HCT116 (cell line): ENCODE measurements around the gene G3BP1. TPM values are rescaled to one million over a fixed set of nuclear protein-coding genes. Genes with fewer than 3 reads are reported as not detected.

Source experiments
- ATAC-seq: fragments of 200-7000 bp; cut with Tn5 transposase; 2 replicates; pipeline ENCODE4 v1.9.1; 2020; ENCODE audit warnings: mild to moderate bottlenecking, moderate library complexity
- BruUV-seq: library from RNA; stranded (reverse); fragments of 400-500 nt; replicated peaks from 2 replicates; lab custom pipeline; 2021; lab: Mats Ljungman, UMichigan
- CTCF ChIA-PET: fragments of 300-600 bp; sonication (Branson Sonifier 250); formaldehyde crosslinking; loops from one replicate; lab custom pipeline; 2021; ENCODE audit warnings: antibody characterized with exemption; lab: Charles Lee
- POLR2A ChIA-PET: fragments of 300-600, 350-600 bp; sonication (Branson Sonifier 250); formaldehyde crosslinking; loops from one replicate; lab custom pipeline; 2021; ENCODE audit warnings: antibody characterized with exemption; lab: Charles Lee
- RAD21 ChIA-PET, 2 experiments: fragments of 300-600 bp; sonication (Branson Sonifier 250); formaldehyde crosslinking; loops; one replicate each; lab custom pipeline; 2023; ENCODE audit warnings: low total read pairs in 2 of 2; ENCODE audit not compliant: uncharacterized antibody in 2 of 2, unreplicated experiment in 2 of 2, low non-redundant PET in 1 of 2; lab: Charles Lee
- DNase-seq: peaks from one replicate; pipeline ENCODE4 v3.0.0-alpha.2; 2010; ENCODE audit warnings: low read depth, low spot score
- H2AFZ ChIP-seq: fragments of 200-600 bp; shearing (Covaris generic), sonication (generic); 2 replicates; pipeline ENCODE4 v1.6.1; 2017; ENCODE audit warnings: low read depth, mixed run types, mixed read lengths, antibody characterized with exemption, low read length; ENCODE audit not compliant: poor library complexity, severe bottlenecking
- H3K27ac ChIP-seq: 2 replicates; pipeline ENCODE4 v1.5.1; 2012; ENCODE audit warnings: low read depth, low read length
- H3K27me3 ChIP-seq: fragments of 200-600 bp; sonication (generic); 2 replicates; pipeline ENCODE4 v1.6.1; 2016; ENCODE audit warnings: mixed run types, low read length, mixed read lengths; ENCODE audit not compliant: insufficient read depth
- H3K36me3 ChIP-seq, 2 experiments: fragments of 200-500 bp in 1 of 2; fragments of 200-600 bp in 1 of 2; sonication (Bioruptor generic) in 1 of 2; sonication (generic) in 1 of 2; 2 replicates each; pipeline versions ENCODE4 v1.5.1 to v1.6.1; 2014 to 2016; ENCODE audit warnings: low read length in 2 of 2, inconsistent platforms in 1 of 2, mixed read lengths in 1 of 2, mixed run types in 1 of 2; ENCODE audit not compliant: insufficient read depth in 2 of 2, control insufficient read depth in 1 of 2
- H3K4me1 ChIP-seq, 2 experiments: fragments of 200-600 bp in 1 of 2; sonication (generic) in 1 of 2; 2 replicates each; pipeline versions ENCODE4 v1.5.1 to v1.6.1; 2012 to 2017; ENCODE audit warnings: low read length in 2 of 2, inconsistent platforms in 1 of 2, mild to moderate bottlenecking in 1 of 2, mixed read lengths in 1 of 2, mixed run types in 1 of 2, moderate library complexity in 1 of 2; ENCODE audit not compliant: insufficient read depth in 2 of 2, control insufficient read depth in 1 of 2
- H3K4me2 ChIP-seq: fragments of 200-600 bp; sonication (generic); 2 replicates; pipeline ENCODE4 v1.6.1; 2017; ENCODE audit warnings: mixed run types, low read length, mixed read lengths
- H3K4me3 ChIP-seq, 2 experiments: fragments of 200-600 bp in 1 of 2; sonication (generic) in 1 of 2; replicated peaks in 1 of 2; 2 replicates each; pipeline ENCODE4 v1.5.1; 2011 to 2016; ENCODE audit warnings: low read length in 2 of 2, control low read depth in 1 of 2, low read depth in 1 of 2, mild to moderate bottlenecking in 1 of 2, mixed read lengths in 1 of 2, mixed run types in 1 of 2
- H3K79me2 ChIP-seq: fragments of 200-600 bp; sonication (generic); 2 replicates; pipeline ENCODE4 v1.6.1; 2017; ENCODE audit warnings: mild to moderate bottlenecking, mixed run types, low read length, moderate library complexity, mixed read lengths; ENCODE audit not compliant: insufficient read depth
- H3K9ac ChIP-seq: fragments of 200-600 bp; sonication (generic); 2 replicates; pipeline ENCODE4 v1.6.1; 2016; ENCODE audit warnings: low read length, mixed read lengths
- H3K9me2 ChIP-seq: fragments of 200-600 bp; sonication (generic), shearing (Covaris generic); 2 replicates; pipeline ENCODE4 v1.6.1; 2017; ENCODE audit warnings: mixed run types, mild to moderate bottlenecking, moderate library complexity; ENCODE audit not compliant: insufficient read depth
- H3K9me3 ChIP-seq, 2 experiments: fragments of 200-500 bp in 1 of 2; fragments of 200-600 bp in 1 of 2; sonication (Bioruptor generic) in 1 of 2; sonication (generic) in 1 of 2; 2 replicates each; pipeline ENCODE4 v1.6.1; 2014 to 2017; ENCODE audit warnings: low read length in 2 of 2, mixed read lengths in 2 of 2, inconsistent platforms in 1 of 2, low read depth in 1 of 2, mild to moderate bottlenecking in 1 of 2, mixed run types in 1 of 2, moderate library complexity in 1 of 2; ENCODE audit not compliant: control insufficient read depth in 1 of 2, insufficient read depth in 1 of 2
- H4K20me1 ChIP-seq: fragments of 200-600 bp; sonication (generic), shearing (Covaris generic); 2 replicates; pipeline ENCODE4 v1.6.1; 2017; ENCODE audit warnings: mixed run types, mild to moderate bottlenecking, moderate library complexity; ENCODE audit not compliant: insufficient read depth
- CBX3 ChIP-seq: IDR thresholded peaks from 2 replicates; pipeline ENCODE4 v1.6.1; 2012; ENCODE audit warnings: low read depth
- CEBPB ChIP-seq: IDR thresholded peaks from 2 replicates; pipeline ENCODE4 v1.6.1; 2012; ENCODE audit warnings: low read depth
- EGR1 ChIP-seq: IDR thresholded peaks from 2 replicates; pipeline ENCODE4 v1.6.1; 2012; ENCODE audit warnings: low read depth
- EZH2 ChIP-seq: fragments of 200-600 bp; sonication (generic); IDR thresholded peaks from 2 replicates; pipeline ENCODE4 v1.6.1; 2017; ENCODE audit warnings: antibody characterized with exemption, mixed run types
- EZH2phosphoT487 ChIP-seq: fragments of 200-600 bp; IDR thresholded peaks from 2 replicates; pipeline ENCODE4 v1.6.1; 2018; ENCODE audit warnings: antibody characterized with exemption, borderline replicate concordance
- JUND ChIP-seq: IDR thresholded peaks from 2 replicates; pipeline ENCODE4 v1.6.1; 2012
- MAX ChIP-seq: IDR thresholded peaks from 2 replicates; pipeline ENCODE4 v1.6.1; 2012
- POLR2A ChIP-seq: IDR thresholded peaks from 2 replicates; pipeline ENCODE4 v1.7.0; 2011; ENCODE audit warnings: borderline replicate concordance; ENCODE audit not compliant: insufficient read depth, insufficient read length; ENCODE audit errors: extremely low read depth
- POLR2AphosphoS5 ChIP-seq: IDR thresholded peaks from 2 replicates; pipeline ENCODE4 v1.6.1; 2011; ENCODE audit warnings: mild to moderate bottlenecking, low read depth, low read length, moderate library complexity
- RAD21 ChIP-seq: IDR thresholded peaks from 2 replicates; pipeline ENCODE4 v1.6.1; 2012; ENCODE audit warnings: low read depth, mild to moderate bottlenecking
- SIN3A ChIP-seq: IDR thresholded peaks from 2 replicates; pipeline ENCODE4 v1.6.1; 2012; ENCODE audit warnings: low read depth
- SP1 ChIP-seq: IDR thresholded peaks from 2 replicates; pipeline ENCODE4 v1.6.1; 2012; ENCODE audit warnings: low read depth
- SRF ChIP-seq: IDR thresholded peaks from 2 replicates; pipeline ENCODE4 v1.6.1; 2012; ENCODE audit warnings: low read depth
- TCF7L2 ChIP-seq: IDR thresholded peaks from 2 replicates; pipeline ENCODE4 v1.7.0; 2011; ENCODE audit warnings: borderline replicate concordance, inconsistent platforms; ENCODE audit not compliant: insufficient read depth, insufficient read length; ENCODE audit errors: extremely low read depth
- YY1 ChIP-seq: IDR thresholded peaks from 2 replicates; pipeline ENCODE4 v1.6.1; 2011; ENCODE audit warnings: low read length, low read depth, moderate library complexity, mild to moderate bottlenecking; ENCODE audit not compliant: insufficient replicate concordance; ENCODE audit errors: extremely low read depth
- ZFX ChIP-seq: fragments of 450-650 bp; IDR thresholded peaks from 2 replicates; pipeline ENCODE4 v1.6.1; 2017
- ZNF274 ChIP-seq: fragments of 200-500 bp; sonication (Bioruptor generic); IDR thresholded peaks from 2 replicates; pipeline ENCODE4 v1.6.1; 2014; ENCODE audit warnings: mild to moderate bottlenecking, low read depth, low read length, inconsistent platforms
- intact Hi-C: fragments of 100-400 bp; cut with micrococcal nuclease; formaldehyde crosslinking; loops from 2 replicates; pipeline ENCODE4 v1.10.0; 2022
- total RNA-seq: library from RNA; stranded (reverse); gene quantifications from one replicate; pipeline ENCODE4 v1.2.1, GENCODE V29; 2021; ENCODE audit not compliant: unreplicated experiment
- TF ChIP-seq, protein P1 (sequence below): IDR thresholded peaks from 2 replicates; pipeline ENCODE4 v1.6.1; 2012; ENCODE audit warnings: low read depth
- TF ChIP-seq, protein P2 (sequence below), 3 experiments: fragments of 200-600 bp in 1 of 3; sonication (generic) in 1 of 3; IDR thresholded peaks in 2 of 3; conservative IDR thresholded peaks in 1 of 3; 2 replicates each; pipeline ENCODE4 v1.5.1; 2012 to 2017; ENCODE audit warnings: low read depth in 2 of 3, low read length in 2 of 3, antibody characterized with exemption in 1 of 3, borderline replicate concordance in 1 of 3, control low read depth in 1 of 3, mild to moderate bottlenecking in 1 of 3, mixed read lengths in 1 of 3, mixed run types in 1 of 3, moderate library complexity in 1 of 3; ENCODE audit not compliant: insufficient read depth in 1 of 3

G3BP1 gene
- total RNA-seq, 1 experiment from 2014 or later = 296 TPM

DNA sequence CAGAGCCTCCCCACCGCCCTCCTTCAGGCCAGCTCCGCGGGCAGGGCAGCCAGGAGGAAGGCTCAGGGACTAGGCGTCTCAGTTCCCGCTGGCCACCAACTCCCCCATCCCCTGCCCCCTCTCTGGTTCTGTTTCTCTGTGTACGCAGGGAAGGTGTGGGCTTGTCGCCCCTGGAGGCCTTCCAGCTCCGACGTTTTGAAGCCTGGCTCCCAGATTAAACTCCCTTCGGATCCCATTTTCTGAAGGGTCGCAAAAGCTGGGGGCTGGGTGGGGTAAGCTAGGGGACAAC lies 13.7 kb upstream of the G3BP1 start (continued):
- no peak for TF ChIP-seq POLR2A
- TF ChIP-seq, protein P1, sequence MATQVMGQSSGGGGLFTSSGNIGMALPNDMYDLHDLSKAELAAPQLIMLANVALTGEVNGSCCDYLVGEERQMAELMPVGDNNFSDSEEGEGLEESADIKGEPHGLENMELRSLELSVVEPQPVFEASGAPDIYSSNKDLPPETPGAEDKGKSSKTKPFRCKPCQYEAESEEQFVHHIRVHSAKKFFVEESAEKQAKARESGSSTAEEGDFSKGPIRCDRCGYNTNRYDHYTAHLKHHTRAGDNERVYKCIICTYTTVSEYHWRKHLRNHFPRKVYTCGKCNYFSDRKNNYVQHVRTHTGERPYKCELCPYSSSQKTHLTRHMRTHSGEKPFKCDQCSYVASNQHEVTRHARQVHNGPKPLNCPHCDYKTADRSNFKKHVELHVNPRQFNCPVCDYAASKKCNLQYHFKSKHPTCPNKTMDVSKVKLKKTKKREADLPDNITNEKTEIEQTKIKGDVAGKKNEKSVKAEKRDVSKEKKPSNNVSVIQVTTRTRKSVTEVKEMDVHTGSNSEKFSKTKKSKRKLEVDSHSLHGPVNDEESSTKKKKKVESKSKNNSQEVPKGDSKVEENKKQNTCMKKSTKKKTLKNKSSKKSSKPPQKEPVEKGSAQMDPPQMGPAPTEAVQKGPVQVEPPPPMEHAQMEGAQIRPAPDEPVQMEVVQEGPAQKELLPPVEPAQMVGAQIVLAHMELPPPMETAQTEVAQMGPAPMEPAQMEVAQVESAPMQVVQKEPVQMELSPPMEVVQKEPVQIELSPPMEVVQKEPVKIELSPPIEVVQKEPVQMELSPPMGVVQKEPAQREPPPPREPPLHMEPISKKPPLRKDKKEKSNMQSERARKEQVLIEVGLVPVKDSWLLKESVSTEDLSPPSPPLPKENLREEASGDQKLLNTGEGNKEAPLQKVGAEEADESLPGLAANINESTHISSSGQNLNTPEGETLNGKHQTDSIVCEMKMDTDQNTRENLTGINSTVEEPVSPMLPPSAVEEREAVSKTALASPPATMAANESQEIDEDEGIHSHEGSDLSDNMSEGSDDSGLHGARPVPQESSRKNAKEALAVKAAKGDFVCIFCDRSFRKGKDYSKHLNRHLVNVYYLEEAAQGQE = no peak
- no peak for TF ChIP-seq YY1

- H3K27me3 ChIP-seq = no peaks in the 10 kb centered on the region
- peaks cover 12 to 22% of the 10 kb centered on the region in 2 experiments for H3K4me1 ChIP-seq
- peak within 1 kb of the TSS; percentile 97 for H3K4me2 ChIP-seq
- intact Hi-C loops = loop anchor here (1.0 kb wide), 1 partner anchor 13 kb away; the partner anchor contains the start of gene G3BP1
- H3K79me2 ChIP-seq = peaks cover 36% of the 10 kb centered on the region
- CTCF ChIA-PET = no interaction called here
- POLR2A ChIA-PET = interaction anchor here (4.5 kb wide), 1 partner anchor 13 kb away, joined by 27 read pairs; the partner anchor contains the start of gene G3BP1
- RAD21 ChIA-PET = no interaction called here
- H4K20me1 ChIP-seq = no peaks in the 10 kb centered on the region
- no peaks in the 10 kb centered on the region for H3K9me3 ChIP-seq
- no peak within 1 kb of the TSS for H2AFZ ChIP-seq
- H3K9me2 ChIP-seq = no peaks in the 10 kb centered on the region
- ATAC-seq (peak; percentile 99), DNase-seq (peak; percentile 67)
- BruUV-seq = no TSS peak
- peak within 1 kb of the TSS; percentile 38; the same call in 1 of the 2 replicates for H3K27ac ChIP-seq
- no peaks in the 10 kb centered on the region for H3K36me3 ChIP-seq
- H3K4me3 ChIP-seq = peak within 1 kb of the TSS; percentile 93 to 98
- H3K9ac ChIP-seq = peak within 1 kb of the TSS; percentile 94
- TF ChIP-seq EZH2 = no peak
- peak; percentile 61 for TF ChIP-seq MAX
- no peak for TF ChIP-seq CEBPB
- TF ChIP-seq POLR2AphosphoS5 = peak; percentile 98
- no peak for TF ChIP-seq RAD21
- TF ChIP-seq, protein P2, sequence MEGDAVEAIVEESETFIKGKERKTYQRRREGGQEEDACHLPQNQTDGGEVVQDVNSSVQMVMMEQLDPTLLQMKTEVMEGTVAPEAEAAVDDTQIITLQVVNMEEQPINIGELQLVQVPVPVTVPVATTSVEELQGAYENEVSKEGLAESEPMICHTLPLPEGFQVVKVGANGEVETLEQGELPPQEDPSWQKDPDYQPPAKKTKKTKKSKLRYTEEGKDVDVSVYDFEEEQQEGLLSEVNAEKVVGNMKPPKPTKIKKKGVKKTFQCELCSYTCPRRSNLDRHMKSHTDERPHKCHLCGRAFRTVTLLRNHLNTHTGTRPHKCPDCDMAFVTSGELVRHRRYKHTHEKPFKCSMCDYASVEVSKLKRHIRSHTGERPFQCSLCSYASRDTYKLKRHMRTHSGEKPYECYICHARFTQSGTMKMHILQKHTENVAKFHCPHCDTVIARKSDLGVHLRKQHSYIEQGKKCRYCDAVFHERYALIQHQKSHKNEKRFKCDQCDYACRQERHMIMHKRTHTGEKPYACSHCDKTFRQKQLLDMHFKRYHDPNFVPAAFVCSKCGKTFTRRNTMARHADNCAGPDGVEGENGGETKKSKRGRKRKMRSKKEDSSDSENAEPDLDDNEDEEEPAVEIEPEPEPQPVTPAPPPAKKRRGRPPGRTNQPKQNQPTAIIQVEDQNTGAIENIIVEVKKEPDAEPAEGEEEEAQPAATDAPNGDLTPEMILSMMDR (IDR thresholded peaks at IDR 0.05 in 2 of 3, conservative IDR thresholded peaks at IDR 0.05 in 1 of 3; ENCODE audit: borderline replicate concordance in 1 of 3, insufficient read depth in 1 of 3, low read depth in 2 of 3, low read length in 2 of 3) = no peak
- TF ChIP-seq JUND = no peak
- TF ChIP-seq CBX3 = no peak
- TF ChIP-seq EZH2phosphoT487 = no peak
- no peak for TF ChIP-seq ZNF274
- TF ChIP-seq SIN3A = peak; percentile 75
- TF ChIP-seq POLR2A = peak; percentile 68
- TF ChIP-seq ZFX = peak; percentile 57
- TF ChIP-seq SP1 = no peak
- peak; percentile 36; the same call in 1 of the 2 replicates for TF ChIP-seq EGR1
- TF ChIP-seq TCF7L2 = no peak
- no peak for TF ChIP-seq SRF
These were observed 13.1 kb upstream of the G3BP1 start, which contains the start of gene ATOX1 for GRCh38 chr5:151758430-151759241. Gene ATOX1 (minus strand): TSS chr5:151758631. CDS start chr5:151758551, 80 bp downstream.
